ENCODE measurements around the gene GOLGA6B.
"Not testable (repeated sequence)": the region's sequence is repeated elsewhere in the genome, so short reads cannot be mapped to it uniquely, and the experiment has no call there.

Gene GOLGA6B, protein sequence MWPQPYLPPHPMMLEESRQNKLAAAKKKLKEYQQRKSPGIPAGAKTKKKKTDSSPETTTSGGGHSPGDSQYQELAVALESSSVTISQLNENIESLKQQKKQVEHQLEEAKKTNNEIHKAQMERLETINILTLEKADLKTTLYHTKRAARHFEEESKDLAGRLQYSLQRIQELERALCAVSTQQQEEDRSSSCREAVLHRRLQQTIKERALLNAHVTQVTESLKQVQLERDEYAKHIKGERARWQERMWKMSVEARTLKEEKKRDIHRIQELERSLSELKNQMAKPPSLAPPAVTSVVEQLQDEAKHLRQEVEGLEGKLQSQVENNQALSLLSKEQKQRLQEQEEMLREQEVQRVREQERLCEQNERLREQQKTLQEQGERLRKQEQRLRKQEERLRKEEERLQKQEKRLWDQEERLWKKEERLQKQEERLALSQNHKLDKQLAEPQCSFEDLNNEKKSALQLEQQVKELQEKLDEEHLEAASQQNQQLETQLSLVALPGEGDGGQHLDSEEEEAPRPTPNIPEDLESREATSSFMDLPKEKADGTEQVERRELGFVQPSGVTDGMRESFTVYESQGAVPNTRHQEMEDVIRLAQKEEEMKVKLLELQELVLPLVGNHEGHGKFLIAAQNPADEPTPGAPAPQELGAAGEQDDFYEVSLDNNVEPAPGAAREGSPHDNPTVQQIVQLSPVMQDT

DNA sequence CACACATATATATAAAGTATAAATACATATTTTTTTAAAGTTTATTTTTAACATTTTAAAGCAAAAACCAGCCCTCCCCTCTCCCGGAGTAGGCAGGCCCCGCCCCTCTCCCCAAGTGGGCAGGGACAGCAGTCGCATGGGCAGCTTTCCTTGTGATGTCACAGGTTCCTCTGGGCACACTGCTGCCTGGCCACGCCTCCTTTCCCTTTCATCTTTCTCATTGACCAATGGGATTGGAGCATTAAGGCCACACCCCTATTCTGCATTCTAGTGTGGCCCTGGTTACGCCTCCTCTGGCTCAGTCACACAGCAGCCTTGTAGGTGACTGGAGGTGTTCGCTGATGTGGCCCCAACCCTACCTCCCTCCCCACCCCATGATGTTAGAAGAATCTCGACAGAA, at the start of gene GOLGA6B:
GOLGA6B (plus strand) TSS at position 301 of the 400 bp plus-strand sequence; CDS start at position 342, 41 bp downstream.
- DNase-seq, result not testable (repeated sequence)

DNA sequence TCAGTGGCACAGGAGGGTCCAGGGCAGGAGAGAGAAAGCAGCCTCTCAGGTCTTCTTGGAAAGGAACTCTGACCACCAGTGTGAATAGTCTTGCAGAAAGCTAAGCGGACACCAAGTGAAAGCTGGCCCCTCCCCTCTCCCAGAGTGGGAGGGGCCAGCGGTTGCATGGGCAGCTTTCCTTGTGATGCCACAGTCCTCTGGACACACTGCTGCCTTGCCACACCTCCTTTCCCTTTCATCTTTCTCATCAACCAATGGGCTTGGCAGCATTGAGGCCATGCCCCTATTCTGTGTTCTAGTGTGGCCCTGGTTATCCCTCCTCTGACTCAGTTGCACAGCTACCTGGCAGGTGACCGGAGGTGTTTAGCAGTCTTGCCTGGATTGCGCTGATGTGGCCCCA, 49.7 kb upstream of the GOLGA6B start:
- no peak for DNase-seq

DNA sequence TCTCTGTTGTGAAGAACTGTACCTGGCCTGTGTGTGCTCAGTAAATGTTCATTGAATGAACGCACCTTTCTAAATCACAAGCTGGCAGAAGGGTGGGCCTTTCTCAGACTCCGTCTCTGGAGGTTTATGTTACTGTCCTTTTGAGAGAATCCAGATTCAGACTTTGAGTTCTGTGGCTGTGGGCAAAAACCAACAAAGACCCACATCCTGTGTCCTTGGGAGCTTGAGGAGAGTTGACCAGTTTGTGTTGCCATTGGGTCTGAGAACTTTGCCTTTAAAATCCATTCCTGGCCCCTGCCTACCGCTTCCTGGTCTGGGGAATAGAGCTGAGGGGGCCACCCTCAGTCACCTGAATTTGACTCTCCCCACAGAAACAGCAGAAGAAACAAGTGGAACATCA, 46.4 kb upstream of the GOLGA6B start:
- DNase-seq, result not testable (repeated sequence)

DNA sequence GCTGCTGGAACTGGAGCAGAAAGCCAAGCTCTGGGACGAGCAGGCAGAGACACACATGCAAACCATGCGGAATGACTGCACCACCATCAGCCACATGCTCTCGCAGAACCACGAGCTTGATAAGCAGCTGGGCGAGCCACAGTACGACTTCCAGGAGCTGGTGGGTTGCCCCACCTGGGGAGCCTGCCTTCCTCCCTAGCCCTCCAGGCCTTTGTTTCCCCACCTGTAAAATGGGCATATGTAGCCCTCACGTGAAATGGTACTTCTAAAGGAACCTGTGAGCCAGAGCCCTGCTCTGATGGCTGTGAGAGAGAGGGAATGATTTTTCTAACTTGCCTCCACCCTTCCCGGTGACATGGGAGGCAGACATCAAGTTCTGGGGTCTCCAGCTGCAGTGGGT, 44.6 kb upstream of the GOLGA6B start:
- DNase-seq, result no peak

- DNase-seq, result not testable (repeated sequence)
Measured at GRCh38 chr15:72612324-72612723, 42.2 kb upstream of the GOLGA6B start.

DNA sequence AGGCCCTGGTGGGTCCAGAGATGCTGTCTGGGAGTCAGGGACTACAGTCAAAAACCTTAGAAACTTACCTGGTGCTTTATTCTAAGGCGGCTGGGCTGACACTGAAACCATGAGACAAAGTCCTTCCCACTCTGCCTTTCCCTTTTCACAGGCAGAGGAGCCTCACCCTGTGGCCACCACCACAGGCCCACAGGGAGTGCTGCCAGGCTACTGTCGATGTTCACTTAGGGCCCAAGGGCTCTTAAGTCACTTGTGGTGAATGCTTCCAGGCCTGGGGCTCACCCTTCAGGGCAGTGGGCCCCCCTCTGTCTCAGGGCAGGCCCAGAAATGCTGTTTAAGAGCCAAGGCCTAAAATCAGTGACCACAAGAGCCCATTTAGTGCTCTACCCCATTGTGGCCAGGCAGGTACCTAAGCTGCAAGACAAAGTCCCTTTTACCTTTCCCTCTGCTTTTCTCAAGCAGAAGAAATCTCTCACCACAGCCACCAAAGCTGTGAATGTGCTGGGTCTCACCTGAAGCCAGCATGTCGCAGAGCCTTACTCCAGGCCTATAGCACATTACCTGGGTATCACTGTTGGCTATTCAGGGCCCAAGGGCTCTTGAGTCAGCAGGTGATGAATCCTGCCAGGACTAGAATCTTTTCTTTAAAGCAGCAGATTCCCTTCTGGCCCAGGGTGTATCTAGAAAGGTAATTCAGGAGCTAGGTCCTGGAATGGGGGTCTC, 39.5 kb upstream of the GOLGA6B start:
- no peak for DNase-seq

DNA sequence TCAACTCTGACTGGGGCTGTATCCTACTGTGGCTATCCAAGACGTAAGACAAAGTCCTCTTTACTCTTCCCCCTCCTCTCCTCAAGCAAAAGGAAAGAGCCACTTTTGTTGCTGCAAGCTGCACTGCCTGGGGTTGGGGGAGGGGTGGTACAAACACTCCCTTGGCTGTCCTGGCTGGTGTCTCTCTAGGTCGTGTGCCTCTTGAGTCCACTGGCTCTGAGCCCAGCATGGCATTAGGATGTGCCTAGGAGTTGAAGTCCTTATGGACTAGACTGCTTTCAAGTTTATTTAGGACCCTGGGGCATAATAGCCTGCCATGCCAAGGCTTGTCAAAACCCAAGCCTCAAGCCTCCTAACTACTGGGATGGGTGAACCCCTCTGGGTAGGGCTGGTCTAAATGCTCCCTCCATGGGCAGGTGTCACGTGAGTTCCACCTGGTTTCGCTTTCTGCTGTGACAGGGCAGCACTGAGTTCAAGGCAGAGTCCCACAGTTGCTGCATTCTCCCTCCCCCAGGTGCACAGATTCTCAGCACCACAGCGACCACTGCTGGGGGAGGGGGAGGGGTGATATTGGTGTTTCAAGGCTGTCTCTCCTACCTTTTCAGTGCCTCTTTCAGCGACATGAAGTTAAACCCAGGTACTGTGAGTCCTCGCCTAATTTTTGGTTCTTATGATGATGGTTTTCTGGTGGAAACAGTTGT, 38.8 kb upstream of the GOLGA6B start:
- DNase-seq, result not testable (repeated sequence)

DNA sequence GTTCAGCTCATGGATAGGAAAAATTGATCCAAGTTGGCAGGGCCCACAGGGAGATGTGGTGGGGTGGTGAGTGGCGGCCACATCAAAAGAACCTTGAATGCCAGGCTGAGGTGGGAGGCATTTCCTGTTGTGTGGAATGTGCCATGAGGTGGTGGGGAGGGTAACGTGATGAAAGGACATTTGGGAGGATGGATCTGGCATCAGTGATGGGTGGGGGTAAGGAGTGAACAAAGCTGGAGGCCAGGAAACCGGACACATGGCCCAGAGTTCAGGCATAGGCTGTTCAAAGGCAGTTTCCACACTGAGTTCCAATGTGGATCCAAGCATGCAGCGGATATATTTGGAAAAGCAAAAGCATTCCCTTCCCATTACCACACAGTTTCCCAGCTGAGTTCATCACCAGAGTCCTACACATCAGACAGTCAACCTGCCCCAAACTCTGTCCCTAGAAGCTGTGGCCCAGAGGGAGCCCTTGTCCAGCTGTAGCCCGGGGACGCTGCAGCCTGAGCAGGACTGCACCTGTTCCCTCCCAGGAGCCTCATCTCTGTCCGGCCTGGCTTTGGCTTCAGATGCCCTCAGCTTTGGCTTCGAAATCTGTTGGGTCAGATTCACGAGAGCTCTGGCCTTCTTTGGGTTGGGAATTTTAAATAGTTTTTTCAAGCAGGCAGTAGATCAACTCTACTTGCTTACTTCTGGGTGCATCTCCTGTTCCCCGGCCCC, 37.8 kb upstream of the GOLGA6B start:
- no peak for DNase-seq

GRCh38 chr15:72623854-72624253, 30.6 kb upstream of the GOLGA6B start:
- not testable (repeated sequence) for DNase-seq

- DNase-seq, result not testable (repeated sequence)
Measured at GRCh38 chr15:72626153-72626552, 28.3 kb upstream of the GOLGA6B start.

GRCh38 chr15:72628249-72629067, 26.0 kb upstream of the GOLGA6B start:
- DNase-seq, result not testable (repeated sequence)

GRCh38 chr15:72629068-72629570, 25.4 kb upstream of the GOLGA6B start:
- DNase-seq, result not testable (repeated sequence)

GRCh38 chr15:72636519-72637282, 17.8 kb upstream of the GOLGA6B start:
- not testable (repeated sequence) for DNase-seq

DNA sequence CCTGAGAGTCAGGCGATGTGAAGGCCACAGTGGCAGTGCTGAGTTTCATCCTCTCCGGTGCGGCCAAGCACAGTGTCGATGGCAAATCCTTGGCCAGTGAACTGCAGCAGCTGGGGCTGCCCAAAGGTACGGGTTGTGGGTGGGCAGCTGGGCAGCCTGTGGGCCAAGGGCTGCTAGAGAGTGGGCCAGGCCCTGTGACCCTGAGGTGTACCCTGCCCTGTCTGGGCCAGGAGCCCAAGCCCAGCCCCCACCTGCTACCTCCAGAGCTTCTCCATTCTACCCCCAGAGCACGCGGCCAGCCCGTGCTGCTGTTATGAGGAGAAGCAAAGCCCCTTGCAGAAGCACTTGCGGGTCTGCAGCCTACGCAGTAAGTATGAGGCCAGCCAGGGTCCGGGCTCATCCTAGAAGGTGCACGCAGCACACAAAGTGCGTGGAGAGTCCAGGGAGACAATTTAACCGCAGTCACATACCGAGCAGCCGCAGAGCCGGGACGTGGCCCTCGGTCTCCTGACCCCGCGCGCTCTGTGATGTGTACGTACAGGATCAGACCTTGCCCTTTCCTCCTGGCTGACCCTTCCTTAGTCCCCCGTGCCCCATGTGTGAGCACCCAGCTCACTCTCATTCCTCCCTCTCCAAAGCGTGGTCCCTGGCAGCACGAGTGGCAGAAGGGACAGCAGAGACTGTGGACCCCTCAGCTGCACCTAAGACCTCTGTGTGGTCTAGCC, 14.6 kb upstream of the GOLGA6B start:
- not testable (repeated sequence) for DNase-seq

- not testable (repeated sequence) for DNase-seq
Measured at GRCh38 chr15:72642271-72642670, 12.2 kb upstream of the GOLGA6B start.

GRCh38 chr15:72648631-72649253, 5.8 kb upstream of the GOLGA6B start:
- not testable (repeated sequence) for DNase-seq

GRCh38 chr15:72656014-72656413, 1.5 kb downstream of the GOLGA6B start:
- DNase-seq, result not testable (repeated sequence)

- DNase-seq, result not testable (repeated sequence)
Measured at GRCh38 chr15:72661081-72661480, 6.6 kb downstream of the GOLGA6B start.

GRCh38 chr15:72663931-72664330, 9.4 kb downstream of the GOLGA6B start:
- DNase-seq, result not testable (repeated sequence)
